GM23248 (cell line): ENCODE measurements around the gene FBN3. TPM values are rescaled to one million over a fixed set of nuclear protein-coding genes. Genes with fewer than 3 reads are reported as not detected.

Experiments used
- DNase-seq: peaks from one replicate; pipeline ENCODE4 v3.0.0-alpha.2; 2015
- H2AFZ ChIP-seq: fragments of 200-600 bp; sonication (generic); 2 replicates; pipeline ENCODE4 v1.6.1; 2016; ENCODE audit warnings: antibody characterized with exemption
- H3F3A ChIP-seq: fragments of 200-600 bp; sonication (generic); 2 replicates; pipeline ENCODE4 v1.6.1; 2016; ENCODE audit warnings: mild to moderate bottlenecking, antibody characterized with exemption, mixed run types; ENCODE audit not compliant: insufficient read depth
- H3K27ac ChIP-seq: fragments of 200-600 bp; sonication (generic); 2 replicates; pipeline ENCODE4 v1.5.1; 2016; ENCODE audit warnings: mild to moderate bottlenecking
- H3K27me3 ChIP-seq: fragments of 200-600 bp; sonication (generic); replicated peaks from 2 replicates; pipeline ENCODE4 v1.6.1; 2016; ENCODE audit warnings: mild to moderate bottlenecking; ENCODE audit not compliant: insufficient read depth
- H3K36me3 ChIP-seq: fragments of 200-600 bp; sonication (generic); 2 replicates; pipeline ENCODE4 v1.6.1; 2016; ENCODE audit warnings: low read depth, mild to moderate bottlenecking
- H3K4me1 ChIP-seq: fragments of 200-600 bp; sonication (generic); 2 replicates; pipeline ENCODE4 v1.6.1; 2016; ENCODE audit warnings: mild to moderate bottlenecking; ENCODE audit not compliant: insufficient read depth
- H3K4me2 ChIP-seq: fragments of 200-600 bp; sonication (generic); one replicate; pipeline ENCODE4 v1.6.1; 2016; ENCODE audit warnings: mild to moderate bottlenecking; ENCODE audit not compliant: unreplicated experiment
- H3K4me3 ChIP-seq: fragments of 200-600 bp; sonication (generic); 2 replicates; pipeline ENCODE4 v1.5.1; 2016; ENCODE audit warnings: mild to moderate bottlenecking
- H3K79me2 ChIP-seq: fragments of 200-600 bp; sonication (generic); 2 replicates; pipeline ENCODE4 v1.6.1; 2016; ENCODE audit warnings: mild to moderate bottlenecking; ENCODE audit not compliant: insufficient read depth
- H3K9ac ChIP-seq: fragments of 200-600 bp; sonication (generic); 2 replicates; pipeline ENCODE4 v1.6.1; 2016; ENCODE audit warnings: mild to moderate bottlenecking
- H3K9me2 ChIP-seq: fragments of 200-600 bp; sonication (generic); 2 replicates; pipeline ENCODE4 v1.6.1; 2016; ENCODE audit warnings: mixed run types, mild to moderate bottlenecking, moderate library complexity; ENCODE audit not compliant: insufficient read depth
- H3K9me3 ChIP-seq: fragments of 200-600 bp; sonication (generic); one replicate; pipeline ENCODE4 v1.6.1; 2017; ENCODE audit warnings: low read depth
- H4K20me1 ChIP-seq: fragments of 200-600 bp; sonication (generic); 2 replicates; pipeline ENCODE4 v1.6.0; 2016; ENCODE audit not compliant: insufficient read depth
- EZH2 ChIP-seq: fragments of 200-600 bp; sonication (generic); IDR thresholded peaks from 2 replicates; pipeline ENCODE4 v1.6.1; 2018; ENCODE audit warnings: antibody characterized with exemption, mild to moderate bottlenecking; ENCODE audit not compliant: insufficient read depth, poor library complexity, severe bottlenecking
- EZH2phosphoT487 ChIP-seq: fragments of 200-600 bp; sonication (generic); IDR thresholded peaks from 2 replicates; pipeline ENCODE4 v1.6.1; 2018; ENCODE audit warnings: antibody characterized with exemption, moderate library complexity, mild to moderate bottlenecking, low read depth; ENCODE audit not compliant: insufficient read depth
- WGBS, 2 experiments: methylation state at CpG; one replicate each; pipeline ENCODE4 v1.1.6; 2015 to 2017; ENCODE audit warnings: low lambda C conversion rate in 2 of 2, low coverage in 1 of 2; ENCODE audit errors: missing lambda C conversion rate in 2 of 2; 5-methylcytosine and 5-hydroxymethylcytosine counted together
- in situ Hi-C: fragments of 300-500 bp; cut with MboI; formaldehyde crosslinking; loops from 2 replicates; pipeline ENCODE4 v1.15.0; 2020
- polyA plus RNA-seq: library from polyadenylated mRNA; unstranded; fragments of >200 nt; fragmentation: Nextera tagmentation; extraction: Ambion mirVana; gene quantifications from 2 replicates; pipeline ENCODE4 v1.2.1, GENCODE V29; 2016
- total RNA-seq: library from RNA; depleted of rRNA; stranded (reverse); fragments of >200 nt; shearing (Covaris generic); gene quantifications from 2 replicates; pipeline ENCODE4 v1.2.3, GENCODE V29; 2014

The FBN3 gene
- total and polyA plus RNA-seq, 2 experiments from 2014 or later = not detected

- no peak for TF ChIP-seq EZH2
- TF ChIP-seq EZH2phosphoT487 = no peak
- Histone ChIP-seq H3K9ac (no peak overlapping the region), H3K9me3 (no peaks in the 10 kb centered on the region), H3K79me2 (no peaks in the 10 kb centered on the region), H4K20me1 (no peaks in the 10 kb centered on the region), H3K36me3 (no peaks in the 10 kb centered on the region), H3K27me3 (peaks cover 15% of the 10 kb centered on the region), H3K27ac (no peak overlapping the region), H3K4me3 (no peak overlapping the region), H3K4me1 (no peaks in the 10 kb centered on the region), H3K9me2 (no peaks in the 10 kb centered on the region), H3K4me2 (no peak overlapping the region), H2AFZ (no peak overlapping the region), H3F3A (no peaks in the 10 kb centered on the region)
- 24 to 26% methylated on average over 5 to 7 of the region's 7 CpGs for WGBS, 2 experiments
- DNase-seq = no peak
- in situ Hi-C loops = no loop called here
Measured at GRCh38 chr19:8147582-8147978, 1.8 kb downstream of the FBN3 start.

GRCh38 chr19:8146877-8147581, 2.4 kb downstream of the FBN3 start:
- Histone ChIP-seq H3K9ac (no peak overlapping the region), H4K20me1 (no peaks in the 10 kb centered on the region), H3F3A (no peaks in the 10 kb centered on the region), H3K9me3 (no peaks in the 10 kb centered on the region), H3K36me3 (no peaks in the 10 kb centered on the region), H2AFZ (no peak overlapping the region), H3K4me2 (no peak overlapping the region), H3K79me2 (no peaks in the 10 kb centered on the region), H3K27me3 (peaks cover 15% of the 10 kb centered on the region), H3K4me1 (no peaks in the 10 kb centered on the region), H3K4me3 (no peak overlapping the region), H3K9me2 (no peaks in the 10 kb centered on the region), H3K27ac (no peak overlapping the region)
- no peak for DNase-seq
- WGBS, 2 experiments = 47 to 52% methylated on average over 26 to 27 of the region's 27 CpGs
- no peak for TF ChIP-seq EZH2
- TF ChIP-seq EZH2phosphoT487 = no peak
- in situ Hi-C loops = no loop called here

GRCh38 chr19:8144273-8144995, 5.0 kb downstream of the FBN3 start:
- Histone ChIP-seq H3K9me2 (no peaks in the 10 kb centered on the region), H3K9ac (no peak overlapping the region), H3F3A (no peaks in the 10 kb centered on the region), H3K9me3 (no peaks in the 10 kb centered on the region), H3K79me2 (no peaks in the 10 kb centered on the region), H3K27me3 (peaks cover 15% of the 10 kb centered on the region), H3K27ac (no peak overlapping the region), H3K4me2 (no peak overlapping the region), H4K20me1 (no peaks in the 10 kb centered on the region), H3K36me3 (no peaks in the 10 kb centered on the region), H2AFZ (no peak overlapping the region), H3K4me3 (no peak overlapping the region), H3K4me1 (no peaks in the 10 kb centered on the region)
- 74 to 81% methylated on average over 14 of the region's 14 CpGs for WGBS, 2 experiments
- in situ Hi-C loops = no loop called here
- no peak for DNase-seq
- no peak for TF ChIP-seq EZH2phosphoT487
- TF ChIP-seq EZH2 = no peak

GRCh38 chr19:8143041-8143440, 6.4 kb downstream of the FBN3 start:
- Histone ChIP-seq H3K4me2 (no peak overlapping the region), H3K4me3 (no peak overlapping the region), H3K27me3 (peaks cover 9% of the 10 kb centered on the region), H3K4me1 (no peaks in the 10 kb centered on the region), H3K79me2 (no peaks in the 10 kb centered on the region), H4K20me1 (no peaks in the 10 kb centered on the region), H3F3A (no peaks in the 10 kb centered on the region), H3K9me3 (no peaks in the 10 kb centered on the region), H3K36me3 (no peaks in the 10 kb centered on the region), H2AFZ (no peak overlapping the region), H3K9me2 (no peaks in the 10 kb centered on the region), H3K9ac (no peak overlapping the region), H3K27ac (no peak overlapping the region)
- TF ChIP-seq EZH2 = no peak
- no peak for TF ChIP-seq EZH2phosphoT487
- in situ Hi-C loops = no loop called here
- no peak for DNase-seq
- WGBS, 2 experiments = 18 to 19% methylated on average over 9 to 10 of the region's 10 CpGs
